ENCODE data around the gene TDRD7.

- TF ChIP-seq CTCF (conservative IDR thresholded peaks at IDR 0.05) (no peak), ZFX (IDR thresholded peaks at IDR 0.05) (no peak)
Observed at GRCh38 chr9:97516111-97516510, 104.2 kb downstream of the TDRD7 start.

Data from C4-2B (cell line).